GM10248 (cell line): ENCODE measurements around the gene GPC1.

Source experiments
- CTCF ChIA-PET: fragments of 300-600 bp; sonication (Branson Sonifier 250); formaldehyde crosslinking; extraction: SDS; loops from one replicate; lab custom pipeline; 2021; ENCODE audit warnings: antibody characterized with exemption; lab: Yijun Ruan, JAX
- POLR2A ChIA-PET: fragments of 350-650 bp; sonication (Branson Sonifier 250); formaldehyde crosslinking; extraction: SDS; loops from one replicate; lab custom pipeline; 2020; ENCODE audit warnings: antibody characterized with exemption; lab: Yijun Ruan, JAX
- DNase-seq: peaks from one replicate; pipeline ENCODE4 v3.0.0; 2012; ENCODE audit errors: extremely low spot score
- TF ChIP-seq, protein P1 (sequence below): IDR thresholded peaks from 2 replicates; pipeline ENCODE4 v1.5.1; 2012; ENCODE audit warnings: mild to moderate bottlenecking, low read depth; ENCODE audit errors: extremely low read depth, missing control alignments, control extremely low read depth

GPC1 gene

DNA sequence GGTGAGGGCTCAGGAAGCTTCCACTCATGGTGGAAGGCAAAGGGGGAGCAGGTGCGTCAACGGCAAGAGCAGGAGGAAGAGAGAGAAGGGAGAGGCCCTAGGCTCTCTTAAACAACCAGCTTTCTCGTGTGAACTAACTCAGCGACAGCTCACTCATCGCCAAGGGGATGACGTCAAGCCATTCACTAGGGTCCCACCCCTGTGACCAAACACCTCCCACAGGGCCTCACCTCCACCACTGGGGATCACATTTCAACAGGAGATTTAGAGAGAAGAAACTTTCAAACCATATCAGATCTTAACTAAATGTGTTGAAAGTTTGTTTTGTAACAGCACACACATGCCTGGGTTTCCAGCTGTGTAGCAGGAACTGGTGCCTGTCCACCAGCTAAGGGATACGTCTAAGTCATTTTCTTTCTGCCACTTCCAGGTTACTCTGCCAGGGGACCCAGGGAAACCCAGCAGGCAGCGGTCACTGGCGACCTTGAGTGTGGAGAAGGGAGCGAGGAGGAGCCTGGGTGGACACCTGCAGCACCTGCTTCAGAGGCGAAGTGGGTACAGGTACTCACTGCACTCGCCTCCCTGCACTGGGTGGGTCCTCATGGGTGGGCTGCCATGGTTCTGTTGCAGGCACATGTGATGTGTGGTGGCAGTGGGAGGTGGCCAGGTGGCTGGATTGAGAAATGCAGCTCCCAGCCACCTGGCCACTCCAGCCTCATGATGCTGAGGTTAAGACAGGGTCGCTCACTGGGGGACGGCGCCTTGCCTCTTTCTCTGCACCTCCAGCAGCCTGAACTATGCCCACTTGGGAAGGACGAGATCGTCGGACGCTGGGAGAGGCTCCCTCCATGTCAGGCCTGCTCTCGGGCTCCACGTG lies 8.4 kb upstream of the GPC1 start:
- POLR2A ChIA-PET = no interaction called here

DNA sequence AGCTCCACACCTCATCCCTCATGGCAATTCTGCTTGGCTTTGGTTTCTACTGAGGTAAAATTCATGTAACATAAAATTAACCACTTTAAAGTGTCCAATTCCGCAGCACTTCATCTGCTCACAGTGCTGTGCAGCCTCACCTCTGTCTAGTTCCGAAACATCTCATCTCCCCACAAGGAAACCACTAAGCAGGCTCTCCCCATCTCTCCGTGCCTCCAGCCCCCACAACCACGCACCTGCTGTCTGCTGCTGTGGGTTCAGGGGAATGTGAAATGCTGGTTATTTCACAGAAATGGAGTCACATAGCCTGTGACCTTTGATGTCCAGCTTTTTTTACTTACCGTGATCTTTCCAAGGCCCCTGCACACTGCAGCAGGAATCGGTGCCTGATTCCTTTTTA lies 7.7 kb upstream of the GPC1 start:
- no peak for DNase-seq
- ChIA-PET CTCF (no interaction called here), POLR2A (no interaction called here)
- TF ChIP-seq, protein P1, sequence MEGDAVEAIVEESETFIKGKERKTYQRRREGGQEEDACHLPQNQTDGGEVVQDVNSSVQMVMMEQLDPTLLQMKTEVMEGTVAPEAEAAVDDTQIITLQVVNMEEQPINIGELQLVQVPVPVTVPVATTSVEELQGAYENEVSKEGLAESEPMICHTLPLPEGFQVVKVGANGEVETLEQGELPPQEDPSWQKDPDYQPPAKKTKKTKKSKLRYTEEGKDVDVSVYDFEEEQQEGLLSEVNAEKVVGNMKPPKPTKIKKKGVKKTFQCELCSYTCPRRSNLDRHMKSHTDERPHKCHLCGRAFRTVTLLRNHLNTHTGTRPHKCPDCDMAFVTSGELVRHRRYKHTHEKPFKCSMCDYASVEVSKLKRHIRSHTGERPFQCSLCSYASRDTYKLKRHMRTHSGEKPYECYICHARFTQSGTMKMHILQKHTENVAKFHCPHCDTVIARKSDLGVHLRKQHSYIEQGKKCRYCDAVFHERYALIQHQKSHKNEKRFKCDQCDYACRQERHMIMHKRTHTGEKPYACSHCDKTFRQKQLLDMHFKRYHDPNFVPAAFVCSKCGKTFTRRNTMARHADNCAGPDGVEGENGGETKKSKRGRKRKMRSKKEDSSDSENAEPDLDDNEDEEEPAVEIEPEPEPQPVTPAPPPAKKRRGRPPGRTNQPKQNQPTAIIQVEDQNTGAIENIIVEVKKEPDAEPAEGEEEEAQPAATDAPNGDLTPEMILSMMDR = no peak

More for the DNA sequence above, 8.4 kb upstream of the GPC1 start:
- TF ChIP-seq, protein P1 = no peak
- CTCF ChIA-PET = no interaction called here
- DNase-seq = no peak

DNA sequence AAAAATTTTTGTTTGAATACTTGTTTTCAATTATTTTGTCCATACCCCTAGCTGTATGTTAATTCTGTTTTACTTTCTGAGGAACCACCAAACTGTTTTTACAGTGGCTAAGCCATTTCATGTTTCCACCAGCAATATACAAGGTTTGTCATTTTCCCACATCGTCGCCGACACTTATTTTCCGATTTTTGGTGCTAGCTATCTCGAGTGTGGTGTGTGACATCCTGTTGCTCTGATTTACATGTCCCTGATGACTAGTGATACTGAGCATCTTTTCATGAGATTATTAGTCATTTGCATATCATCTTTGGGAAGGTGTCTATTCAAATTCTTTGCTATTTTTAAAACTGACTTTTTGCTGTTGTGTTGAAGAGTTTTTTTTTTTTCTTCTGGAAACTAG lies 7.2 kb upstream of the GPC1 start:
- CTCF ChIA-PET = no interaction called here
- TF ChIP-seq, protein P1 = no peak
- POLR2A ChIA-PET = no interaction called here
- no peak for DNase-seq

DNA sequence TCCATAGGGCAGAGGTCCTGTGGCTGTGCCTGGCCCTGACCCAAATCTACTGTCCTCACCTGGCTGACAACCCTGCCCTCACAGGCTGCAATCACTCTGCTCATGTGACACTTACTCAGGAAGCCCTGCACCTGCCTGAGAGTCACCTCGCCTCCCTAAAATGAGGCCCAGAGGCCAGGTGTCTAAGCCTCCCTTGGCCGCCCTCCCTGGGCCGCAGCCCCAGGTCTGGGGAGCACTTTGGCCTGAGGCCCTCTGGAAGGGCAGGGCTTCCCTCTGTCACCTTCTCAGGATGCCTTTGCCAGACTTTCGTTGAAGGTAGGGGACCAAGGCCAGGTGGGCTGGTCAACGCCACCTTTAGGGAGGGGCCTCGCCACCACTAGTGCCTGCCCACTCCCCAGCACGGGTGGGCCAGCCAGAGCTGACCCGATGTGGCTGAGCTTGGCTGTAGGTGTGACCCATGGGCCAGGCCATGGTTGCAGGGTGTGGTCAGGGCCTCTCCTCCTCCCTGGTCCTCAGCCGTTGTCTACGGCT lies 6.1 kb upstream of the GPC1 start:
- ChIA-PET POLR2A (no interaction called here), CTCF (no interaction called here)
- TF ChIP-seq, protein P1 = no peak
- DNase-seq = no peak

DNA sequence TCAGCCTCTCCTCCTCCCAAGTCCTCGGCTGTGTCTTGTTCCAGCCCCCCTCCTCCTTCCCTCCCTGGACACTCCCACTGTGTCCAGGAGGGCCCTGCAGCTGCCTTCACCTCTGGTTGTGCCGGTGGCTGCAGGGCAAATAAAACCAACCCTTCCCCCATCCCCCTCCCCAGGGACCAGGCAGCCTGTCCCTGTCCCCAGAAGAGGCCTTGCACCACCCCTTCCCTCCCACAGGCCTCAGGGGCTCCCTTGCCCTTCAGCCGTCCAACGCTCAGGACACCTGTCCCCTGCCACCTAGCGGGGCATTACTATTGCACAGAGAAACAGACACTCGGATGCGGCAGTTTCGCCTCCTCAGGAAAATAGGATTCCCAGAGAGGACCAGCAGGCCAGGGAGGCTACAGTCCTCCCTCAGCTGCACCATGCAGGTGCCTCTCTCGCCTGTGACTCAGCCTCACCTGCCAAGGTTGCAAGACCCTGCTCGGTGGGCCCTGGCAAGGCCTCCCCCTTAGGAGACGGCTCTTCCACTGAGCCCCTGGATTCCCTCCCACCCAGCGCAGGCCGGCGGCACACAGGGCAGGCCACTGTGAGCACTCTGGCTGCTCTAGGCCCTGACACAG lies 5.5 kb upstream of the GPC1 start:
- ChIA-PET POLR2A (no interaction called here), CTCF (no interaction called here)
- TF ChIP-seq, protein P1 = no peak
- no peak for DNase-seq

DNA sequence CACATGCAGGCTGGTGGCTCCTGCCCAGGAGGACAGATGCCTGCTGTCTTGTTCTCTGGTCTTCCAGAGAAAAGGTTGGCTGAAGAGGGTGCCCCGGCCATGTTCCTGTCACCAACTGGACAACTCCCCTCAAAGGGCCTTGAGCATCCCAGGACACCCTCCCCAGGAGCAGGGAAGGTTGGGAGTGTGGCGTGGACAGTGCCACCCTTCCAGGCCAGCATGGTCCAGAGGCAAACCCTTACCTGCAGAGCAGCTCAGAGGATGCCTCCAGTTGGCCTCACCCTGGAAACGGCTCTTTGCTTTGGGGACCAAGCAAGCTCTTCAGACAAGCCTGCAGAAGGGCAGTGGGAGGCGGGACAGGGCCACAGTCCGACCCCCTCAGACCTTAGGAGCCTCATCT lies 4.9 kb upstream of the GPC1 start:
- CTCF ChIA-PET = interaction anchor here (1.1 kb wide), 2 partner anchors 66 to 111 kb away, joined by 3 read pairs; no protein-coding TSS in a partner anchor
- DNase-seq = no peak
- TF ChIP-seq, protein P1 = no peak
- POLR2A ChIA-PET = no interaction called here
